Measurements from ENCODE around the gene BAZ1B. TPM values are rescaled to one million over a fixed set of nuclear protein-coding genes. Genes with fewer than 3 reads are reported as not detected.

Gene BAZ1B
- total and polyA plus RNA-seq, 9 of the 15 experiments (the other 6 are each of a cell fraction or from before 2014, with no cell fraction given): 15.0 to 134 (median 79.5) TPM

DNA sequence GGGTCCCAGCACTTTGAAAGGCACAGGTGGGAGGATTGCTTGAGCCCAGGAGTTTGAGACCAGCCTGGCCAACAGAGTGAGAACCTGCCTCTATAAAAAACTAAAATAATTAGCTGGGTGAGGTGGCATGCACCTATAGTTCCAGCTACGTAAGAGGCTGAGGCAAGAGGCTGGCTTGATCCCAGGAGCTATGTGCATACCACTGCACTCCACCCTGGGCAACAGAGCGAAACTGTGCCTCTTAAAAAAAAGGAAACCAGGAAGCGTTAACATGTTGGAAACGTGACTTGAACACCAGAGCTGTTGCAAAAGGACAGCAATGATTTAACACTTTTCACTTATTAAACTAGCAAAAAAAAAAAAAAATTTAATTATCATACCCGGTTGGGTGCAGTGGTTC, 12.6 kb downstream of the BAZ1B start:
- in situ Hi-C loops (cut with MboI) (no loop called here), intact Hi-C loops (cut with micrococcal nuclease) (no loop called here)
- ATAC-seq: no peak
- no peak overlapping the region for H3K27ac ChIP-seq (ENCODE audit: extremely low read depth, low read depth, low read length)
- no peak for FAIRE-seq
- H3K4me3 ChIP-seq: no peak overlapping the region
- H3K4me2 ChIP-seq (ENCODE audit: insufficient read depth, low read length): no peak overlapping the region
- no peaks in the 10 kb centered on the region for H3K9me3 ChIP-seq (replicated peaks; ENCODE audit: control insufficient read depth, insufficient read depth, low read depth, low read length)
- H3K36me3 ChIP-seq (ENCODE audit: control insufficient read depth, insufficient read depth, low read length): peaks cover 95% of the 10 kb centered on the region
- H3K9me1 ChIP-seq (ENCODE audit: control insufficient read depth, insufficient read depth, low read length): no peaks in the 10 kb centered on the region
- TF ChIP-seq STAT5A (IDR thresholded peaks at IDR 0.05; ENCODE audit: borderline replicate concordance, low read length): no peak
- no peak for TF ChIP-seq BRD9 (IDR thresholded peaks at IDR 0.05; ENCODE audit: low read depth, partially characterized antibody)
- TF ChIP-seq ELF1 (tag; IDR thresholded peaks at IDR 0.05): no peak
- no peak for TF ChIP-seq TSC22D4 (tag; IDR thresholded peaks at IDR 0.05)
- TF ChIP-seq ZEB2 (IDR thresholded peaks at IDR 0.05): no peak
- TF ChIP-seq ZFP91 (CRISPR knock-in tag; IDR thresholded peaks at IDR 0.05): no peak
- no peak for TF ChIP-seq ETS1 (conservative IDR thresholded peaks at IDR 0.05; ENCODE audit: control insufficient read depth, low read depth, low read length)
- no peak for TF ChIP-seq TBP (optimal IDR thresholded peaks at IDR 0.05; ENCODE audit: low read depth, low read length)
- no peak for TF ChIP-seq SRSF7 (optimal IDR thresholded peaks at IDR 0.05; ENCODE audit: low read depth, low read length)
- ChIA-PET CTCF (ENCODE audit: low intra/inter-chr PET ratio) (no interaction called here), POLR2A (interaction anchor here (2.0 to 3.5 kb wide), 2 partner anchors 10 to 13 kb away, joined by 9 to 15 read pairs; partner anchors contain the start of gene BAZ1B)
- no peak overlapping the region for H2AFZ ChIP-seq (ENCODE audit: low read depth, low read length)
- no TSS peak for BruUV-seq (replicated peaks)
- peaks cover 78% of the 10 kb centered on the region for H3K79me2 ChIP-seq (ENCODE audit: control insufficient read depth, insufficient read depth, low read length)
- no peak for DNase-seq (ENCODE audit: extremely low read depth in 1 of 4, low spot score in 3 of 4)
- no peaks in the 10 kb centered on the region; a peak in 1 of 5 replicates for H3K4me1 ChIP-seq (replicated peaks in 1 of 2; ENCODE audit: control insufficient read depth in 2 of 2, insufficient read depth in 2 of 2, low read length in 2 of 2)
- 94% methylated on average over 5 of the region's 5 CpGs for WGBS (ENCODE audit: insufficient coverage, low coverage, missing lambda C conversion rate)
- H3K27me3 ChIP-seq (ENCODE audit: control insufficient read depth in 2 of 2, insufficient read depth in 2 of 2, low read length in 2 of 2): no peaks in the 10 kb centered on the region
- no peak overlapping the region for H3K9ac ChIP-seq (ENCODE audit: insufficient read depth in 1 of 2, low read depth in 2 of 2, low read length in 2 of 2)
- peaks cover 6% of the 10 kb centered on the region; the same call in 1 of the 2 replicates for H4K20me1 ChIP-seq (replicated peaks; ENCODE audit: control insufficient read depth, insufficient read depth, low read length)
